Astrocyte (in vitro differentiated cells and primary cell): ENCODE measurements around the gene UBE2F.

ENCODE experiments used
- EZH2 ChIP-seq: IDR thresholded peaks from 2 replicates; pipeline ENCODE4 v1.6.1; 2012; ENCODE audit warnings: mild to moderate bottlenecking, low read length, inconsistent platforms; ENCODE audit not compliant: insufficient read depth
- TF ChIP-seq, protein P1 (sequence below): IDR thresholded peaks from 2 replicates; pipeline ENCODE4 v1.5.1; 2011; ENCODE audit warnings: low read depth, mild to moderate bottlenecking, inconsistent platforms, low read length, moderate library complexity; ENCODE audit not compliant: insufficient read depth

DNA sequence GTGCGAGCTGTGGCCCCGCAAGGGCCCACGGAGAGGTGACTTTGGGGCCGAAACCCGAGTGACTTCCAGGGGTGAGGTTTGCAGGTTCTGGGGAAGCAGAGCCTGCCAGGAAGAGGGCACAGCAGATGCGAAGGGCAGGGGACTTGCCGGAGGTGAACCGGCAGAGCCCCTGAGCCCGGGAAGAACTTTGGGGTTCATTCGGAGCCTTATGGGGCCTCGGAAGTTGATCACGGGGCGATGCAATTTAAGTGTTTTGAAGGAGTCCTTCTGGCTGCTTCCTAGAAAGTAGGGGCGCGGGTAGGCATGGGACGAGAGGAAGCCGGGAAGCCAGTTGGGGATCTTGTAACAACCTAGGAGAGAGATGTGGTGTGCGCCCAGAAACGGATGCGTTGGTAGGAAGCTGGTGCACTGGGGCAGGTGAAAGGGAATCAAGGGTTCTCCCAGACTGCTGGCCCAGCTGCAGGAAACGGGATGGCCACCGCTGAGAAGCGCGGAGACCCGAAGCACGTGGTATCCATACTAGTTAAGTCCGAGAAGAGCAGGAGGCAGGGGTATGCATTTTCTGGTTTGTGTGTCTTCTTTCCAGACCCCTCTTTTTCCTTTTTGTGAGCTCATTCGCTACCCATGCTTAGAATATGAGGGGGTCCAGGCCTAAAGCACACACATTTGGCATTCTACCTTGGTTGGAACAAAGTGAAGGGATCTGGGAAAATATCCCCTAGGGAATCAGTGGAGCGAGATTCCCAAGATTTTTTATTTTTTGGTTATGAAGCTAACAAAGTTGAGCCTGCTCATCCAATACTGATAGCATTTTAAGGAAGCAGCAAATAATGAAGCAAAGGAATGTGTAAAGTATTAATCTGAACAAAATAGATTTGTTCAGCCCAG, 94.7 kb downstream of the UBE2F start:
- TF ChIP-seq, protein P1, sequence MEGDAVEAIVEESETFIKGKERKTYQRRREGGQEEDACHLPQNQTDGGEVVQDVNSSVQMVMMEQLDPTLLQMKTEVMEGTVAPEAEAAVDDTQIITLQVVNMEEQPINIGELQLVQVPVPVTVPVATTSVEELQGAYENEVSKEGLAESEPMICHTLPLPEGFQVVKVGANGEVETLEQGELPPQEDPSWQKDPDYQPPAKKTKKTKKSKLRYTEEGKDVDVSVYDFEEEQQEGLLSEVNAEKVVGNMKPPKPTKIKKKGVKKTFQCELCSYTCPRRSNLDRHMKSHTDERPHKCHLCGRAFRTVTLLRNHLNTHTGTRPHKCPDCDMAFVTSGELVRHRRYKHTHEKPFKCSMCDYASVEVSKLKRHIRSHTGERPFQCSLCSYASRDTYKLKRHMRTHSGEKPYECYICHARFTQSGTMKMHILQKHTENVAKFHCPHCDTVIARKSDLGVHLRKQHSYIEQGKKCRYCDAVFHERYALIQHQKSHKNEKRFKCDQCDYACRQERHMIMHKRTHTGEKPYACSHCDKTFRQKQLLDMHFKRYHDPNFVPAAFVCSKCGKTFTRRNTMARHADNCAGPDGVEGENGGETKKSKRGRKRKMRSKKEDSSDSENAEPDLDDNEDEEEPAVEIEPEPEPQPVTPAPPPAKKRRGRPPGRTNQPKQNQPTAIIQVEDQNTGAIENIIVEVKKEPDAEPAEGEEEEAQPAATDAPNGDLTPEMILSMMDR = no peak
- TF ChIP-seq EZH2 = no peak
